Activated CD8-positive, alpha-beta T cell treated with anti-CD3 and anti-CD28 coated beads for 36 hours (primary cell): ENCODE results near the gene NACC1. TPM values are rescaled to one million over a fixed set of nuclear protein-coding genes. Genes with fewer than 3 reads are reported as not detected.
"Not testable (repeated sequence)": the region's sequence is repeated elsewhere in the genome, so short reads cannot be mapped to it uniquely, and the experiment has no call there.

Source experiments
- ATAC-seq: fragments of 200-7000 bp; cut with Tn5 transposase; one replicate; pipeline ENCODE4 v1.10.0; 2021; ENCODE audit warnings: mild to moderate bottlenecking, moderate library complexity
- CTCF ChIA-PET: fragments of 350-600 bp; sonication (Branson Sonifier 250); formaldehyde crosslinking; loops from one replicate; lab custom pipeline; 2021; ENCODE audit warnings: antibody characterized with exemption; lab: Charles Lee
- POLR2A ChIA-PET: fragments of 350-600 bp; sonication (Branson Sonifier 250); formaldehyde crosslinking; loops from one replicate; lab custom pipeline; 2021; ENCODE audit warnings: antibody characterized with exemption; lab: Charles Lee
- DNase-seq: peaks from one replicate; pipeline ENCODE4 v3.0.0-alpha.2; 2020
- H3K27ac Mint-ChIP-seq: one replicate; pipeline ENCODE4 v1.8.0; 2021; ENCODE audit warnings: mild to moderate bottlenecking, mixed read lengths
- H3K27me3 Mint-ChIP-seq: one replicate; pipeline ENCODE4 v1.8.0; 2021; ENCODE audit warnings: mixed read lengths
- H3K36me3 Mint-ChIP-seq: one replicate; pipeline ENCODE4 v1.8.0; 2021; ENCODE audit warnings: low read depth, mixed read lengths
- H3K4me1 Mint-ChIP-seq: one replicate; pipeline ENCODE4 v1.8.0; 2021; ENCODE audit warnings: low read depth, mixed read lengths
- H3K4me3 Mint-ChIP-seq: one replicate; pipeline ENCODE4 v1.8.0; 2021; ENCODE audit warnings: mild to moderate bottlenecking, moderate library complexity, mixed read lengths
- H3K9me3 Mint-ChIP-seq: one replicate; pipeline ENCODE4 v1.8.0; 2021; ENCODE audit warnings: mixed read lengths
- intact Hi-C: fragments of 100-400 bp; cut with micrococcal nuclease; formaldehyde crosslinking; loops from one replicate; pipeline ENCODE4 v1.10.0; 2022
- total RNA-seq, 2 experiments: library from RNA; stranded (reverse); gene quantifications; one replicate each; pipeline ENCODE4 v1.2.3, GENCODE V29; 2021
- TF ChIP-seq, protein P1 (sequence below): fragments of 200-600 bp; IDR thresholded peaks from one replicate; pipeline ENCODE4 v1.8.0; 2022; ENCODE audit warnings: antibody characterized with exemption, mild to moderate bottlenecking

Gene NACC1
- total RNA-seq, 2 experiments from 2014 or later: 73.8 to 87.5 TPM

DNA sequence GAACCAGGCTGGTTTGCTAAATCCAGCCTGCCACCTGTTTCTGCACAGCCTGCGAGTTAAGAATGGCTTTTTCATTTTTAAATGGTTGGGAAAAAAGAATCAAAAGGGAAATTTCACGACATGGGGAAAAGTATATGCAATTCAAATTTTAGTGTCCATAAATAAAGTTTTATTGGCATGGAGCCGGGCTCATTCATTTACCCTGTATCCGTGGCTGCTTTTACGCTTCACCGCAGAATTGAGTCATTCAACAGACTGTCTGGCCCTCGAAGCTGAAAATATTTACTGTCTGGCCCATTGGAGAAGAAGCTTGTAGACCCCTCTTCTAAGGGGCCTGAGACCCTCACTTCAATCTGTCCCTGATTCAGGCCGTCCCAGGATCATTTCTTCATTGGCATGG is 58.3 kb downstream of the NACC1 start:
- Mint-ChIP-seq H3K27me3 (no peaks in the 10 kb centered on the region), H3K4me1 (peaks cover 32% of the 10 kb centered on the region), H3K9me3 (no peaks in the 10 kb centered on the region), H3K27ac (no peak overlapping the region), H3K4me3 (no peak overlapping the region), H3K36me3 (no peaks in the 10 kb centered on the region)
- ChIA-PET CTCF (interaction anchor here (1.3 to 2.3 kb wide), 2 partner anchors 19 to 211 kb away, joined by 4 to 10 read pairs; no protein-coding TSS in a partner anchor), POLR2A (interaction anchor here (0.6 kb wide), 1 partner anchor 962 kb away, joined by 3 read pairs; no protein-coding TSS in a partner anchor)
- intact Hi-C loops: no loop called here
- TF ChIP-seq, protein P1, sequence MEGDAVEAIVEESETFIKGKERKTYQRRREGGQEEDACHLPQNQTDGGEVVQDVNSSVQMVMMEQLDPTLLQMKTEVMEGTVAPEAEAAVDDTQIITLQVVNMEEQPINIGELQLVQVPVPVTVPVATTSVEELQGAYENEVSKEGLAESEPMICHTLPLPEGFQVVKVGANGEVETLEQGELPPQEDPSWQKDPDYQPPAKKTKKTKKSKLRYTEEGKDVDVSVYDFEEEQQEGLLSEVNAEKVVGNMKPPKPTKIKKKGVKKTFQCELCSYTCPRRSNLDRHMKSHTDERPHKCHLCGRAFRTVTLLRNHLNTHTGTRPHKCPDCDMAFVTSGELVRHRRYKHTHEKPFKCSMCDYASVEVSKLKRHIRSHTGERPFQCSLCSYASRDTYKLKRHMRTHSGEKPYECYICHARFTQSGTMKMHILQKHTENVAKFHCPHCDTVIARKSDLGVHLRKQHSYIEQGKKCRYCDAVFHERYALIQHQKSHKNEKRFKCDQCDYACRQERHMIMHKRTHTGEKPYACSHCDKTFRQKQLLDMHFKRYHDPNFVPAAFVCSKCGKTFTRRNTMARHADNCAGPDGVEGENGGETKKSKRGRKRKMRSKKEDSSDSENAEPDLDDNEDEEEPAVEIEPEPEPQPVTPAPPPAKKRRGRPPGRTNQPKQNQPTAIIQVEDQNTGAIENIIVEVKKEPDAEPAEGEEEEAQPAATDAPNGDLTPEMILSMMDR: no peak
- no peak for ATAC-seq
- no peak for DNase-seq

DNA sequence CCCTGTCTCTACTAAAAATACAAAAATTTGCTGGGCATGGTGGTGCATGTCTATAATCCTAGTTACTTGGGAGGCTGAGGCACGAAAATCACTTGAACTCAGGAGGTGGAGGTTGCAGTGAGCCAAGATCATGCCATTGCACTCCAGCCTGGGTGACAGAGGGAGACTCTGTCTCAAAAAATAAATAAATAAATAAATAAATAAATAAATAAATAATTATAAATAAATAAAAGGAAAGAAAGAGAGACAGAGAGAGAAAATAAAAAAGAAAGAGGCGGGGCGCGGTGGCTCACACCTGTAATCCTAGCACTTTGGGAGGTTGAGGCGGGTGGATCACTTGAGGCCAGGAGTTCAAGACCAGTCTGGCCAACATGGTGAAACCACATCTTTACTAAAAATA is 59.5 kb downstream of the NACC1 start:
- ATAC-seq, intact Hi-C loops, H3K9me3 Mint-ChIP-seq, H3K27ac Mint-ChIP-seq, H3K27me3 Mint-ChIP-seq, H3K36me3 Mint-ChIP-seq, DNase-seq, H3K4me3 Mint-ChIP-seq: not testable (repeated sequence)
- peaks cover 32% of the 10 kb centered on the region for H3K4me1 Mint-ChIP-seq
- ChIA-PET POLR2A (interaction anchor here (1.2 kb wide), 1 partner anchor 24 kb away, joined by 3 read pairs; no protein-coding TSS in a partner anchor), CTCF (interaction anchor here (0.6 kb wide), 1 partner anchor 92 kb away, joined by 4 read pairs; no protein-coding TSS in a partner anchor)

DNA sequence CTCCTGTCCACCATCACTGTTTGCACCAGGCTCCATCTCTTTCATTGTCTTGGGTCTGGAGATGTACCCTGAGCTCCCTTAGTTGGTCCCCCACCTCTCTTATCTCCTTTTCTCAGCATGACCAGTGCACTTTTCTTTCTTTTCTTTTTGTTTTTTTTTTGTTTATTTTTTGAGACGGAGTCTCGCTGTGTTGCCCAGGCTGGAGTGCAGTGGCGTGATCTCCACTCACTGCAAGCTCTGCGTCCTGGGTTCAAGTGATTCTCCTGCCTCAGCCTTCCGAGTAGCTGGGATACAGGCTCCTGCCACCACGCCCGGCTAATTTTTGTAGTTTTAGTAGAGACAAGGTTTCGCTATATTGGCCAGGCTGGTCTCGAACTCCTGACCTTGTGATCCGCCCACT is 60.2 kb downstream of the NACC1 start:
- CTCF ChIA-PET, H3K4me3 Mint-ChIP-seq, H3K9me3 Mint-ChIP-seq, H3K27me3 Mint-ChIP-seq, H3K27ac Mint-ChIP-seq, ATAC-seq, DNase-seq, intact Hi-C loops, H3K36me3 Mint-ChIP-seq: not testable (repeated sequence)
- POLR2A ChIA-PET: interaction anchor here (1.2 kb wide), 1 partner anchor 25 kb away, joined by 3 read pairs; no protein-coding TSS in a partner anchor
- H3K4me1 Mint-ChIP-seq: peaks cover 26% of the 10 kb centered on the region

DNA sequence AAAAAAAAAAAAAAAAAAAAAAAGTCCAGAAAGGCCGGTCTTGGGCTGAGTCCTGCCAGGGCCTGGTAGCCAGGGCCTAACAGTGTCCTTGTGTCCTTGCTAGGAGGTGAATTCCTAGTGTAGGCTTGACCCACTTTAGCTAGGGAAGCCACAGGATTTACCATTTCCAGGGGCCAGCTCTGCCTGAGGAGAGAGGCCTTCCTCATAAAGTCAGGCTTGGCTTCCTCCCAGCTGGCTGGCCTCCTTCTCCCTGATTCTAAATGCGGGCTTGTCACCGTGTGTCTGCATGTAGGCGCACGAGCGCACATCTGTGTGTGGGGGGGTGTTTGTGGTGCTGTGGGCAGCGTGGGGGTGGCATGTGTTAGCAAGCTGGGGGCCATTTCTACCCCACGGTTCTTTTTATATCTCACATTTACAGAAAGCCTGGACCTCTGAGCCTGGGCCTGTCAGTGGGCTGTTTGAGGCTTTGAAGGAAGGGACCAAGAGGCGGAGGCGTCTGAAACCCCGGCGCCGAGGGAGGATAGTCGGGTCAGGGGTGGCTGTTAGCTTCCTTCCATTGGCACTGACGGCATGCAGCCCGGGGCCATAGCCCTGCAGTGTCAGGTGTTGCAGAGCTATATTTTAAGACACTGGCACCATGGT is 63.8 kb downstream of the NACC1 start:
- peaks cover 28% of the 10 kb centered on the region for H3K4me1 Mint-ChIP-seq
- H3K9me3 Mint-ChIP-seq: no peaks in the 10 kb centered on the region
- ChIA-PET POLR2A (interaction anchor here (0.6 to 2.4 kb wide), 8 partner anchors 9 to 85 kb away, joined by 3 to 11 read pairs (median 5); partner anchors contain the start of genes IER2 and STX10), CTCF (interaction anchor here (0.7 to 4.7 kb wide), 6 partner anchors 12 to 217 kb away, joined by 3 to 45 read pairs (median 3); partner anchors contain the start of genes IER2 and STX10)
- H3K36me3 Mint-ChIP-seq: no peaks in the 10 kb centered on the region
- no peaks in the 10 kb centered on the region for H3K27me3 Mint-ChIP-seq
- peak overlapping the region; percentile 37 for H3K4me3 Mint-ChIP-seq
- intact Hi-C loops: no loop called here
- TF ChIP-seq, protein P1: no peak
- ATAC-seq (peak; percentile 81), DNase-seq (peak; percentile 86)
- H3K27ac Mint-ChIP-seq: peak overlapping the region; percentile 86

DNA sequence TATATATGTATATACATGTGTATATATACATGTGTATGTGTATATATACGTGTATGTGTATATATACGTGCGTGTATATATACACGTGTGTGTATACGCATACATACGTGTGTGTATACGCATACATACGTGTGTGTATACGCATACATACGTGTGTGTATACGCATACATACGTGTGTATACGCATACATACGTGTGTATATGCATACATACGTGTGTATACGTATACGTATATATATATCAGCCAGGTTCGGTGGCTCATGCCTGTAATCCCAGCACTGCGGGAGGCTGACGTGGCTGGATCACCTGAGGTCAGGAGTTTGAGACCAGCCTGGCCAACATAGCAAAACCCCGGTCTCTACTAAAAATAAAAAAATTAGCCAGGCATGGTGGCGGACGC is 66.9 kb downstream of the NACC1 start:
- DNase-seq, H3K4me3 Mint-ChIP-seq, CTCF ChIA-PET, POLR2A ChIA-PET, ATAC-seq, H3K9me3 Mint-ChIP-seq, intact Hi-C loops, H3K36me3 Mint-ChIP-seq, H3K27me3 Mint-ChIP-seq, H3K27ac Mint-ChIP-seq: not testable (repeated sequence)
- peaks cover 36% of the 10 kb centered on the region for H3K4me1 Mint-ChIP-seq

DNA sequence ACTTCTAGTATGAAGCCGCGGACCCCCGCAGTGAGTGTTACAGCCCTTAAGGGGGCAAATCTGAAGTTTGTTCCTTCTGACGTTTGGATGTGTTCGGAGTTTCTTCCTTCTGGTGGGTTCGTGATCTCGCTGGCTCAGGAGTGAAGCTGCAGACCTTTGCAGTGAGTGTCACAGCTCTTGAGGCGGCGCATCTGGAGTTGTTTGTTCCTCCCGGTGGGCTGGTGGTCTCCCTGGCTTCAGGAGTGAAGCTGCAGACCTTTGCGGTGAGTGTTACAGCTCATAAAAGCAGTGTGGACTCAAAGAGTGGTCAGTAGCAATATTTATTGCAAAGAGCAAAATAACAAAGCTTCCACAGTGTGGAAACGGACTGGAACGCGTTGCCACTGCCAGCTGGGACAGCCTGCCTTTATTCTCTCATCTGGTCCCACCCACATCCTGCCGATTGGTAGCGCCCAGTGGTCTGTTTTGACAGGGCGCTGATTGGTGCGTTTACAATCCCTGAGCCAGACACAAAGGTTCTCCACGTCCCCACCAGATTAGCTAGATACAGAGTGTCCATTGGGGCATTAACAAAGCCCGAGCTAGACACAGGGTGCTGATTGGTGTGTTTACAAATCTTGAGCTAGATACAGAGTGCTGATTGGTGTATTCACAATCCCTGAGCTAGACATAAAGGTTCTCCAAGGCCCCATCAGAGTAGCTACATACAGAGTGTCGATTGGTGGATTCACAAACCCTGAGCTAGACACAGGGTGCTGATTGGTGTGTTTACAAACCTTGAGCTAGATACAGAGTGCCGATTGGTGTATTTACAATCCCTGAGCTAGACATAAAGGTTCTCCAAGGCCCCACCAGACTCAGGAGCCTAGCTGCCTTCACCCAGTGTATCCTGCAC is 67.9 kb downstream of the NACC1 start:
- intact Hi-C loops, H3K27me3 Mint-ChIP-seq, H3K9me3 Mint-ChIP-seq, DNase-seq, H3K27ac Mint-ChIP-seq, H3K36me3 Mint-ChIP-seq, ATAC-seq, H3K4me3 Mint-ChIP-seq: not testable (repeated sequence)
- H3K4me1 Mint-ChIP-seq: peaks cover 30% of the 10 kb centered on the region
- ChIA-PET CTCF (interaction anchor here (0.8 to 2.2 kb wide), 2 partner anchors 9 to 92 kb away, joined by 3 to 10 read pairs; no protein-coding TSS in a partner anchor), POLR2A (interaction anchor here (0.8 kb wide), 1 partner anchor 70 kb away, joined by 3 read pairs; the partner anchor contains the start of gene TRMT1)

DNA sequence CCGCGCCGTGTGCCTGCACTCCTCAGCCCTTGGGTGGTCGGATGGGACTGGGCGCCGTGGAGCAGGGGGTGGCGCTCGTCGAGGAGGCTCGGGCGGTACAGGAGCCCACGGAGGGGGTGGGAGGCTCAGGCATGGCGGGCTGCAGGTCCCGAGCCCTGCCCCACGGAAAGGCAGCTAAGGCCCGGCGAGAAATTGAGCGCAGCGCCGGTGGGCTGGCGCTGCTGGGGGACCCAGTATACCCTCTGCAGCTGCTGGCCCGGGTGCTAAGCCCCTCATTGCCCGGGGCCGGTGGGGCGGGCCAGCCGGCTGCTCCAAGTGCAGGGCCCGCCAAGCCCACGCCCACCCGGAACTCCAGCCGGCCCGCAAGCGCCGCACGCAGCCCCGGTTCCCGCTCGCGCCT is 68.6 kb downstream of the NACC1 start:
- H3K27me3 Mint-ChIP-seq, DNase-seq, H3K4me3 Mint-ChIP-seq, intact Hi-C loops, POLR2A ChIA-PET, ATAC-seq, H3K9me3 Mint-ChIP-seq, H3K36me3 Mint-ChIP-seq, H3K27ac Mint-ChIP-seq: not testable (repeated sequence)
- CTCF ChIA-PET: interaction anchor here (0.8 to 2.2 kb wide), 2 partner anchors 8 to 91 kb away, joined by 3 to 10 read pairs; no protein-coding TSS in a partner anchor
- H3K4me1 Mint-ChIP-seq: peaks cover 32% of the 10 kb centered on the region
